Activated CD4-positive, alpha-beta T cell treated with anti-CD3 and anti-CD28 coated beads for 48 hours (primary cell): ENCODE measurements around the gene RTN4IP1.
A peak's percentile ranks its signal among the peaks of the same experiment; 100 is the strongest.
"Not testable (repeated sequence)": the region's sequence is repeated elsewhere in the genome, so short reads cannot be mapped to it uniquely, and the experiment has no call there.

Source experiments
- DNase-seq: peaks from one replicate; pipeline ENCODE4 v3.0.0-alpha.2; 2020

The RTN4IP1 gene

DNA sequence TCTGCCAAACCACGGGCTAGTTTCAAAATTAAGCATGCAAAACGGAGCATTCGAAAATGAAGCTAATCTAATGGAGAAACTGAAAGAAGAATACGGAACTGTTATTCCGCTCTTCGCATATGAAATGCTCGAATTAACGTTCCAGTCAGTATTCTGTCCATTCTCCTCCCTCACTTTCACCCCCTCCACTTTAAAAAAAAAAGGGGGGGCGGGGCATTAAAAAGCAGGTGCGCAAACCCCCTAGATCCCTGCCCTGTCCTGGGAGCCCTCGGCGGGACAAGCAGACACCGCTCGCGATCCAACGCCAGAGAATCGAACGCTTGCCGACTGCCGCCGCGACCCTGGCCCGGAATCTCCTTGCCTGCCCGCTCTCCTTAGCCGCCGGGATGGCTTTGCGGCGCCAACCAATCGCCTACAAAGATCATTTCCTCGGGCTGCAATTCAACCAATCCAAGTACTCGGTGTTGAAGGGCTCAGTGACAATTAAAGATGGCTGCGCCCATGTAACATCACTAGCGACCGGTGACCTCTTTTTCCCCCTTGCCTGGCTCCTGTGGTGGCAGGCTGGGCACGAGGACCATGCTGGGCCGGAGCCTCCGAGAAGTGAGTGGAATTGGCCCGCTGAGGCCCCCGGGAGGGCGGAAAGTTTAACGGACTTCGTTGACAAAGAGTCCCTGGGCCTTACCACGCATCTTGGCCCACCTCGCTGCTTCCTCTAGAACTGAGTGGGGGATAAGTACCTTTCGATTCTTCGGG, at the start of gene RTN4IP1, which contains the start of gene QRSL1:
Gene RTN4IP1, minus strand, starts transcription at position 396 of the 756 bp plus-strand sequence. CDS start 477 bp downstream, outside the sequence.
Gene QRSL1, plus strand, starts transcription at position 476 of the 756 bp plus-strand sequence. Its CDS starts 104 bp downstream, at position 580.
- peak; percentile 88 for DNase-seq

DNA sequence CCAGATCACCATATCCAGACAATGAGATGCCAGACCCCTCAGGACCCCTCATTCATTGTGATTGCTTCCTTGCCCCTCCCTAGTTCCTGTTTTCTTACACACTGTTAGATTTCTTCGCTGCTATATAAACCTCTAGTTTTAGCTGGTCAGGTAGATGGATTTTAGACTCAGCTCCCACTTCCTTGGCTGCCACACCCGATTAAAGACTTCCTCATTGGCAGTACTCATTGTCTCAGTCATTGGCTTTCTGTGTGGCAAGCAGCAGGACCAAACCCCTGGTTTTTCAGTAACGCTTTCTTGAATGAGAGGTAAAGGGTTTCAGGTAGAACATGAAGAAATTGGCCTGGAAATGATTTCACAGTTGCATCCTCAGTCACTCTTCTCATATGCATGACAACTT, 48.0 kb upstream of the RTN4IP1 start:
- no peak for DNase-seq

GRCh38 chr6:106674541-106675229, 45.4 kb upstream of the RTN4IP1 start:
- no peak for DNase-seq

- no peak for DNase-seq
Measured at GRCh38 chr6:106671651-106672050, 42.4 kb upstream of the RTN4IP1 start.

- DNase-seq, result no peak
Measured at GRCh38 chr6:106670236-106670635, 40.9 kb upstream of the RTN4IP1 start.

- DNase-seq, result no peak
Measured at GRCh38 chr6:106667022-106667402, 37.7 kb upstream of the RTN4IP1 start.

DNA sequence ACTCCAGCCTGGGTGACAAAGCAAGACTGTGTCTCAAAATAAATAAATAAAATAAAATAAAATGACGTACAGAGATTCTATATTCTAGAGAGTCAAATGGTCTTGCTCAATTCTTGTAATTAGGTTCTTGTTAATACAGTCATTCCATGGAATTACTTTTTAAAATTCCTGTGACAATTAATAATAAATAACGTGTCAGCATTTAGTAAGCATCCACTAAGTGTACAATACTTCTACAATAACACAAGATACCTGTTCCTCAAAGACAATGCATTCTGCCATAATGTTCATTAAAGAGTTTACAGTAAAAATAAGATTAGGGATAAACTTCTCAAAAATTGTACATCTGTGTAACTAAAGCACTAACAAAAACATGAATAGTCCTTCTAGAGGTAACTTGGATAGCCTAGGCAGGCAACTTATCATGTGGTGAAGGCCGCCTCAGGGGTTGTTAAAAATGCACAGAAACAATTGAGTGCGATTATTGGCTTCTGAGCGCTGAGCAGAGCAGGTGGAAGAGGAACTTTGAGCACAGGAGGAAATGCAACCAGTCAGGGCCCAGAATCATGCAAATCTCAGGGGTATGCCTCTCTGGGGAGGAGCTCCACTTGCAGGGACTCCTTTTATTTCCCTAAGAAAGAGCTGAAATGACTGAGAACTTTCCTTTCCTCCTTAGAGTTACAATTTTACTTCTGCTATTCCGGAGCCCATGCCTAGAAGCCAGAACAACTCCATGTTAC, 37.2 kb upstream of the RTN4IP1 start:
- DNase-seq, result no peak

DNA sequence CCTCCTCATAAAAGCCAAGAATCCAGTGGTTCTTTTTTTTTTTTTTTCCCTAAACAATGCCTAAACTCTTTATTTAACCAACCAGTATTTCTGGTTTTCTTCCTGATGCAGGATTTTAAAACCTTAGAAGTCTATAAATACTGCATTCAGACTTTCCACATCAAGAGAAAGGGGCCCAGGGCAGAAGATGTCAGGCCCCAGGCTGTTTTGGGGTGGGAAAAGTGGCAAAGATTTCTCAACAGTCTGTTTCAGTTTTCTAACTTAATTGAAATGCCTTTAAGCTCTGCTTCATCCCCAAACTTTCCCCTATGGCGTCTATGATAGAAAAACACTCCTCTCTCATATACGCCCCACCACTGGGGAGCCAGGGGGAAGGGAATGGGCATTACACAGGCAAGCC, 33.2 kb upstream of the RTN4IP1 start:
- no peak for DNase-seq

GRCh38 chr6:106659859-106660258, 30.6 kb upstream of the RTN4IP1 start:
- DNase-seq, result no peak

DNA sequence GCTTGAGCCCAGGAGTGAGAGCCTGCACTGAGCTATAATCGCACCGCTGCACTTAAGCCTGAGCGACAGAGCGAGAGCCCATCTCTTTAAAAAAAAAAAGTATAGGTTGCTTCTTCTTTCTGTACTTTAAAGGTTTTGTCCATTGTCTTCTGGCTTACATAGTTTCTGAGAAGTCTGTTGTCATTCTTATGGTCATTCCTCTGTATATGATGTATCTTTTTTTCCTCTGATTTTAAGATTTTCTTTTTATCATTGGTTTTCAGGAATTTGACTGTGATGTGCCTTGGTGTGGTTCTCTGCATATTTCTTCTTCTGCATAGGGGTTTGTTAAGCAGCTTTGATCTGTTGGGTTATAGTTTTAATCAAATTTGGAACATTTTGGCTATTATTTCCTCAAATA, 29.2 kb upstream of the RTN4IP1 start:
- no peak for DNase-seq

- no peak for DNase-seq
Measured at GRCh38 chr6:106648651-106649308, 19.5 kb upstream of the RTN4IP1 start.

DNA sequence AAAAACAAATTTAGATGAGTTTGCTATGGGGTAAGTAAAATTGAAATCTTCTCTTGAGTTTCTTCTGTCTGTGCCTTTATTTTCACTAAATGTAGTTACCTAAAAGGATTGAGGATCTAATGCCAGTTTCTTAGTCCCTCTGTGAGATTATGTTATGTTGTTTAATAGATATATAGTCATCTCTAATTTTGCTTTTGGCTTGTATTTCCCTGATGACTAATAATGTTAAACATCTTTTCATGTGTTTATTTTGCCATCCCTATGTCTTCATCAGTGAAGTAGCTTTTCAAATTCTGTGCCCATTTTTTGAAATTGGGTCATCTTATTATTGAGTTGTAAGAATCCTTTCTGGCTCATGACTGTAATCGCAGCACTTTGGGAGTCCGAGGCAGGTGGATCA, 13.8 kb upstream of the RTN4IP1 start:
- no peak for DNase-seq

- DNase-seq, result no peak
Measured at GRCh38 chr6:106642476-106642875, 13.2 kb upstream of the RTN4IP1 start.

DNA sequence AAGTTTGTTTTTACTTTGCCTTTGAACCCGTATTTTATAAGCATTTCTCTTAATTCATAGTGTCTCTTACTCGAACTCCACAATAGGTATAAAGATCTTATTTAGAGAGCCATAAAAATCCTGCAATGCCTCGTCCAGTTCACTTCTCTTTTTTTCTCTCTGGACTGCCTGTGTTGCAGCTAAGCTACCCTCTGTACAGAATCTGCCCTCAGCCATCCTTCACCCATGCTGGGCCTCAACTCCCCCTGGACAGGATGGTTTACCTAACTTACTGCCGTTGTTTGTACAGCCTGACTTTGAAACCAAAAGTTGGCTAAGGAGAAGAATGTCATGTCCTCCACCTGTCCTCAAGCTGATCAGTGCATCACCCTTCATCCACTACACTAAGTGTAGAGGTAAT, 10.5 kb upstream of the RTN4IP1 start:
- no peak for DNase-seq

DNA sequence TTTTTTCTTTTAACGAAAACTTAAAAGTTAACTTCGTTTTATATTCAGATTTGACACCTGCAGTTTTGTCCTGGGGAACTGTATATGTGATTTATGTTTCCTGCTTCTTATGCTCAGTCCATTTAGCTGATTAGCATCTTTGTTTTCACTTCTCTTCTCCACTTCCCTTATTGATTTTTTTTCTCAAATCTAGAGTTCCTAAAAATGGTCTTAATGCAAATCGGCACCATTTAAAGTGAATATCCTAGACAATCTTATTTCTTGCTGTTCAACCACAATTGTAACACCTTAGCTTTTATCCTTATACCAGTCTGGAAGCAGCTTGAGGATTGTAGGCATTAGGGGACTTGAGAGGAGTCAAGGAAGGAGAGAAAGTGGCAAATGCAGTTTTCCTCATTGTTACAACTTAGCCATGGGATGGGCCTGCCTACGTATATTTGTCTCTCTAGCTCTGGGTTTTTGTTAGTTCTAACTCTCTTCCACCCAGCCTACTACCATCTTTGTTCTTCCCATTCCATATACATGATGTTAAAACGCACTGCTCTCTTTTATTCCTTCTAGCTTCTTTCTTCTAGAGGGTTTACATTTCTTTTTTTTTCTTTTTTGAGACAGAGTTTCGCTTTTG, 8.5 kb upstream of the RTN4IP1 start:
- DNase-seq, result no peak

- DNase-seq, result no peak
Measured at GRCh38 chr6:106637051-106637716, 7.9 kb upstream of the RTN4IP1 start.

- DNase-seq, result no peak
Measured at GRCh38 chr6:106634565-106634964, 5.3 kb upstream of the RTN4IP1 start.

DNA sequence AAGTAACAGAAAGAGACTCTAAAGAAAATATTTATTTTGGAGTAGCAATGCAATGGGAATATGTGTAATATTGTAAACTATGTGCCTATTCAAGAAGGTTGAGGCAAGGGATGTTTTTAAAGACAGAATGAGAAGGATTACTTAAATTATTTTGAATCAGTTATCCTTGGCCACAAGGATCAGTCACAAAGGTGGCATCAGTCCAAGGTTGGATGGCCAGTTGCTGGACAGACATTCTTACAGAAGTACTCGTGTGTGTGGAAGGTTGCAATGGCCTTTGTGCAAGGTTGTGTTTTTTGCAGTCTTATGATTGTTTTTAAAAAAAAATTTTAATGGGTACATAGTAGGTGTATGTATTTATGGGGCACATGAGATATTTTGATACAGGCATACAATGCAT, 2.0 kb upstream of the RTN4IP1 start:
- DNase-seq, result no peak

DNA sequence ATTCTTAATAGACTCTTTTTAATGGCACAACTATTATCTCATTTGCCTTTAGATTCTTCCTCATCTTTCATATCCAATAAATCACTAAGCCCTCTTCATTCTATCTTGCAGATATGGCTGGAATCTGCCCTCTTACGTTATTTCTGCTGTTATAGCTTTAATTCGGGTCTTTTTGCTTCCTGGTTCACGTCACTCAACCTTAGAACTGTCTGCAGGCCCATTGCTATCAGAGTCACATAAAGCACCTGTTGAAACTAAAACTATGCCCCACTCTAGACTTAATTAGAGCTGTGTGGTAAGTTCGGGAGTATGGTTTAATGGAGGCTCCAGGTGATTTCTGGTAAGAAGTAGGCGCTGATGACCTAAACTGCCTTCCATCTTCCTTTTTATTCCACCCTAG, 1.1 kb upstream of the RTN4IP1 start:
- DNase-seq, result no peak

- DNase-seq, result no peak
Measured at GRCh38 chr6:106629859-106630163, 513 bp upstream of the RTN4IP1 start.

GRCh38 chr6:106628658-106629102, 618 bp downstream of the RTN4IP1 start:
- no peak for DNase-seq

- DNase-seq, result not testable (repeated sequence)
Measured at GRCh38 chr6:106627760-106628159, 1.5 kb downstream of the RTN4IP1 start.
